ENCODE results near the gene MZT2B. TPM values are rescaled to one million over a fixed set of nuclear protein-coding genes. Genes with fewer than 3 reads are reported as not detected.

MZT2B gene
- total and polyA plus RNA-seq, 2 experiments from 2014 or later = 70.9 to 233 TPM

Other genes starting within 250 kb of the MZT2B start
- gene RAB6C, start 202.6 kb upstream of the MZT2B start, total RNA-seq (2014; rRNA removed; shearing (Covaris generic)) = not detected in 2 replicates
- gene RAB6C, start 202.6 kb upstream of the MZT2B start, polyA plus RNA-seq (2016; fragmentation: Nextera tagmentation; extraction: Ambion mirVana) = 0.07 TPM in 1 of 2 replicates, not detected in the other
- 1.8 and 3.0 TPM in 2 replicates for gene POTEF, start 53.0 kb upstream of the MZT2B start, total RNA-seq (2014; rRNA removed; shearing (Covaris generic))
- gene POTEF, start 53.0 kb upstream of the MZT2B start, polyA plus RNA-seq (2016; fragmentation: Nextera tagmentation; extraction: Ambion mirVana) = 1.0 and 1.1 TPM in 2 replicates
- 22.1 and 34.5 TPM in 2 replicates for gene CCDC74B, start 37.1 kb upstream of the MZT2B start, total RNA-seq (2014; rRNA removed; shearing (Covaris generic))
- 15.1 and 16.4 TPM in 2 replicates for gene CCDC74B, start 37.1 kb upstream of the MZT2B start, polyA plus RNA-seq (2016; fragmentation: Nextera tagmentation; extraction: Ambion mirVana)
- gene SMPD4, start 660 bp upstream of the MZT2B start, total RNA-seq (2014; rRNA removed; shearing (Covaris generic)) = 87.5 and 98.6 TPM in 2 replicates
- gene SMPD4, start 660 bp upstream of the MZT2B start, polyA plus RNA-seq (2016; fragmentation: Nextera tagmentation; extraction: Ambion mirVana) = 43.5 and 44.2 TPM in 2 replicates
- gene TUBA3E, start 16.2 kb downstream of the MZT2B start, total RNA-seq (2014; rRNA removed; shearing (Covaris generic)) = 0.21 and 0.66 TPM in 2 replicates
- gene TUBA3E, start 16.2 kb downstream of the MZT2B start, polyA plus RNA-seq (2016; fragmentation: Nextera tagmentation; extraction: Ambion mirVana) = 0.31 TPM in 1 of 2 replicates, not detected in the other
- 113 and 147 TPM in 2 replicates for gene IMP4, start 160.6 kb downstream of the MZT2B start, total RNA-seq (2014; rRNA removed; shearing (Covaris generic))
- gene IMP4, start 160.6 kb downstream of the MZT2B start, polyA plus RNA-seq (2016; fragmentation: Nextera tagmentation; extraction: Ambion mirVana) = 87.8 and 88.6 TPM in 2 replicates
- 9.8 and 10.9 TPM in 2 replicates for gene PTPN18, start 173.8 kb downstream of the MZT2B start, total RNA-seq (2014; rRNA removed; shearing (Covaris generic))
- 8.7 and 10.1 TPM in 2 replicates for gene PTPN18, start 173.8 kb downstream of the MZT2B start, polyA plus RNA-seq (2016; fragmentation: Nextera tagmentation; extraction: Ambion mirVana)

All from GM23338 (cell line).